DOHH2 (cell line): ENCODE measurements around the gene DIP2C.

Experiments used
- EZH2phosphoT487 ChIP-seq: fragments of 200-600 bp; sonication (generic); IDR thresholded peaks from 2 replicates; pipeline ENCODE4 v1.6.1; 2017; ENCODE audit warnings: borderline replicate concordance, mild to moderate bottlenecking, antibody characterized with exemption, low read length, moderate library complexity, mixed read lengths
- TF ChIP-seq, protein P1 (sequence below): fragments of 200-600 bp; sonication (generic); IDR thresholded peaks from one replicate; pipeline ENCODE4 v1.5.1; 2014; ENCODE audit warnings: antibody characterized with exemption, mild to moderate bottlenecking, low read depth, low read length; ENCODE audit not compliant: poor library complexity, severe bottlenecking

DNA sequence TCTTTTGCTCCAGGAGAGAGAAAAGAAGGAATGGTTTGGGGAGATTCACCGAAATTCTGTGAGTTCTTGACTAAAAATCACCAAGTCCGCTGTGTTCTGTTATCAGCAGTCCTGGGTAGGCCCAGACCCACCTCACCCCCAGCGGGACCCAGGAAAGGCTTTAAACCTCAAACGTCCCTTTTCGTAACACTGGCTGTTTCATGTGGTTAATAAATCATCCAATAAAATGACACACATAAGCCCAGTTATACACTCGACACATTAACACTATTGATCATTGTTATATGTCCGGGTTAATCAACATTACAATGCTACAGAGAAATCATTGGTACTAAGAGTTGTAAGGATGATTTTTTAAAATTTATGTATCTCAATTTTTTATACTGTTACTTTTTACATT lies 25.2 kb downstream of the DIP2C start:
- TF ChIP-seq, protein P1, sequence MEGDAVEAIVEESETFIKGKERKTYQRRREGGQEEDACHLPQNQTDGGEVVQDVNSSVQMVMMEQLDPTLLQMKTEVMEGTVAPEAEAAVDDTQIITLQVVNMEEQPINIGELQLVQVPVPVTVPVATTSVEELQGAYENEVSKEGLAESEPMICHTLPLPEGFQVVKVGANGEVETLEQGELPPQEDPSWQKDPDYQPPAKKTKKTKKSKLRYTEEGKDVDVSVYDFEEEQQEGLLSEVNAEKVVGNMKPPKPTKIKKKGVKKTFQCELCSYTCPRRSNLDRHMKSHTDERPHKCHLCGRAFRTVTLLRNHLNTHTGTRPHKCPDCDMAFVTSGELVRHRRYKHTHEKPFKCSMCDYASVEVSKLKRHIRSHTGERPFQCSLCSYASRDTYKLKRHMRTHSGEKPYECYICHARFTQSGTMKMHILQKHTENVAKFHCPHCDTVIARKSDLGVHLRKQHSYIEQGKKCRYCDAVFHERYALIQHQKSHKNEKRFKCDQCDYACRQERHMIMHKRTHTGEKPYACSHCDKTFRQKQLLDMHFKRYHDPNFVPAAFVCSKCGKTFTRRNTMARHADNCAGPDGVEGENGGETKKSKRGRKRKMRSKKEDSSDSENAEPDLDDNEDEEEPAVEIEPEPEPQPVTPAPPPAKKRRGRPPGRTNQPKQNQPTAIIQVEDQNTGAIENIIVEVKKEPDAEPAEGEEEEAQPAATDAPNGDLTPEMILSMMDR: no peak
- no peak for TF ChIP-seq EZH2phosphoT487
